Measurements from ENCODE around the gene MASP2.

Gene MASP2

DNA sequence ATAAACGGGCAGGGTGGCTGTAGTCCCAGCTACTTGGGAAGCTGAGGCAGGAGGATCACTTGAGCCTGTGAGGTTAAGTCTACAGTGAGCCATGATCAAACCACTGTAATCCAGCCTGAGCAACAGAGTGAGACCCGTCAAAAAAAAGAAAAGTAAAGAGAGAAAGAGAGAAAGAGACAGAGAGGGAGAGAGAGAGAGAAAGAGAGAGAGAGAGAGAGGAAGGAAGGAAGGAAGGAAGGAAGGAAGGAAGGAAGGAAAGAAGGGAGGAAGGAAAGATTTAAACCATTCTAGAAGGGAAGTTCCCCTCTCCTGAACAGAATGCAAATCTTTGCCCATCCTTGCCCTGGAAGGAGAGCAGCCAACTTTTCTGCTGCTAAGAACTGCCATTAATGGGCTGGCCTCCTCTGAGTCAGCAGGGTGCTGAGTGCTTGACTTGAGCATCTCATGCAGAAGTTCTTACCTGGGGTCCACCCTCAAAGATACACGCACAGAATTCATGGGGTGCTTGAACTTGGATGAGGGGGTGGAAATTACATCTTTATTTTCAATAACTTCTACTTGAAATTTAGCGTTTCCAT lies 59.1 kb downstream of the MASP2 start:
- DNase-seq: no peak

DNA sequence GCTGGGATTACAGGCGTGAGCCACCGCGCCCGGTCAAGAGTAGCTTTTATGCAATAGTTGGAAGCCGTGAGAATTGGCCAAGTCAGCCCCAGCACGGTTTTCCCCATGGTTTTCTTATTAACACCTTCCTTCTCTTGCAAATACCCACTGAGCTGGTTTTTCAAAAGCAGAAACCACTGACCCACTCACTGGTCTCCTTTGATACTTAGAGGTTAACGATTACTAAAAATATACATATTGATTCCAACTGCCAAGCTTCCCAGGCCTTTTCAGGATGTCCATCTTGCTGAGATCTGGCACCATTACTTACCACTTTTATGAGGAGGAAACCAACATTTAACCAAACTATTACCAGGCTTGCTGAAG lies 60.5 kb downstream of the MASP2 start:
- DNase-seq: no peak

DNA sequence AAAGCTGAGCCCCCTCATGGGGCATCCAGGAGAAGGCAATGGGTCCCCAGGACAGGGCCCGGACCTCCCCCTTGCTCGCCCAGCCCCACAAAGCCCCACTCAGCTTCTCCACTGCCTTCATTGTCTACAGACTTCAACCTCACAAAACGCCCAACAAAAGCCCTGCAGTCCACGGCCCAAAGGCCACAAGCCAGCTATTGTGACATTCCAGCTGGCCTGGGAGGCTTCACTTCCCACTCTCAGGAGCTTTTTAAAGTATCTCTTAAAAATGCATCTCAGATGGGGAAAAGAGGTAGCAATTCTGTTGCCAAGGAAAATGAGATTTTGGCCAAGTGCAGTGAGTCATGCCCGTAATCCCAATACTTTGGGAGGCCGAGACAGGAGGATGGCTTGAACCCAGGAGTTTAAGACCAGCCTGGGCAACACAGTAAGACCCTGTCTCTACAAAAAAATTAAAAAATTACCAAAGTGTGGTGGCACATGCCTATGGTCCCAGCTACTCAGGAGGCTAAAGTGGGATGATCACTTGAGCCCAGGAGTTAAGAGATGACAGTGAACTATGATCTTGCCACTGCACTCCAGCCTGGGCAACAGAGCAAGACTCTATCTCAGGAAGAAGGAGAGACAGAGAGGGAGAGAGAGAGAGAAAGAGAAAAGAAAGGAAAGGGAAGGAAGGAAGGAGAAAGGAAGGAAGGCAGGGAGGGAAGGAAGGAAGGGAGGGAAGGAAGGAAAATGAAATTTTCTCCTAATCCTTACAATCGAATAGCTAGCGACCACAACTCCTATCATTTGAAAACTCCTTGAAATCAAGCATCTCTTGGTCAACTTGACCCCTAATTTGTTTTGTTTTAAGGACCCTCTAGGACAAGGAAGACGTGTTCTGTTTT lies 66.0 kb downstream of the MASP2 start:
- no peak for DNase-seq

DNA sequence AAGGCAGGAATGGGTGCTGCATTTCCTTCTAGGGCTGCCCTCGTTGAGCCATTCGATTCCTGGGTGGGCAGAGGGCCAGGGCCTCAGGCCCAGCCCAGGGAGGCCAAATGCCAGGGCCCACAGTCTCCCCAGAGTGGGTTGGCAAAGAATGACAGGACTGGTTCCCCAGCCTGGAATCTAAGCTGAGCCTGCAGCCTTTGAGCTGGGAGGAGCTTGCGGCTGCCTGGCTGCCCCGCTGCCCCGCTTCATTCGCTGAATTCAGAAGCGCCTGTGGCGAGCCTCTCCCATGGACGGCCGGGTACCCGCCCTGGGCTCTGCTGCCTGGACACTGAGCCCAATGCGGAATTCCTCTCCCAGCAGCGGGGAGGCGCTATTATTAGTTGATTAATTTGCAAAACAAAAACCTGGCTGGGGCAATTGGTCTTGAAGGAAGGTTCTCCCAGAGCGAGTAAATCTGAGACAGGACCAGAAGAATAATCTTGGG lies 66.9 kb downstream of the MASP2 start:
- DNase-seq: no peak

DNA sequence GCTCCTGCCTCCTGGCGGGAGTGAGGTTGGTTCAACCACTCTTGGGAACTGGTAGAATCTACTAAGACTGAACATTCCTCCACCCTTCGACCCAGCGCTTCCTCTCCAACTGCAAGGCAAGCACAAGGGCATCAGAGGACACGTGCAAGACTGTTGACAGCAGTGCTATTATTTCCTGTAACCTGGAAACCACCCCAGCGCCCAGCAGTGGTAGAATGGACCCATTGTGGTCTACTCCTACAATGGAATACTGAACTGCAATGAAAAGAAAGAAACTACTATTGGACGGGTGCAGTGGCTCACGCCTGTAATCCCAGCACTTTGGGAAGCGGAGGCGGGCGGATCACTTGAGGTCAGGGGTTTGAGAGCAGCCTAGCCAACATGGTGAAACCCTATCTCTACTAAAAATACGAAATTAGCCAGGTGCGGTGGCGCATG lies 67.5 kb downstream of the MASP2 start:
- no peak for DNase-seq

DNA sequence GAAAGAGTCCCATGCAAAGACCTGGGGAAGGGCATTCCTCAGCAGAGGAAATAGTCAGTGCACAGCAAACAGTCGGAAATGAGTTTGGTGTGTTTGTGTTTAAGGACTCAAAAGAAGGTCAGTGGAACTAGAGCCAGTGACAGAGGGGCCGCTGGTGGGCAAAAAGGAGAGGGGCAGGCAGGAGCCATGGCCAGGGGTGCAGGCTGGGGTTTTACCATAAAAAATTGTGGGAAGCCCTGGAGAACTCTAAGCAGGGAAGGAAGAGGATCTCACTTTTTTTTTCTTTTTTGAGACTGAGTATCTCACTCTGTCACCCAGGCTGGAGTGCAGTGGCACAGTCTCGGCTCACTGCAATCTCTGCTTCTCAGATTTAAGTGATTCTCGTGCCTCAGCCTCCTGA lies 68.3 kb downstream of the MASP2 start:
- DNase-seq: no peak
